Myocyte (in vitro differentiated cells): ENCODE data around the gene RARRES1. TPM values are rescaled to one million over a fixed set of nuclear protein-coding genes. Genes with fewer than 3 reads are reported as not detected.

Source experiments
- DNase-seq: peaks from one replicate; pipeline ENCODE4 v3.0.0-alpha.2; 2012; ENCODE audit warnings: low read depth
- total RNA-seq: library from RNA; depleted of rRNA; stranded (reverse); fragments of >200 nt; gene quantifications from 2 replicates; pipeline ENCODE4 v1.2.3, GENCODE V29; 2014

RARRES1 gene
- total RNA-seq, 1 donor from 2014 or later: not detected

DNA sequence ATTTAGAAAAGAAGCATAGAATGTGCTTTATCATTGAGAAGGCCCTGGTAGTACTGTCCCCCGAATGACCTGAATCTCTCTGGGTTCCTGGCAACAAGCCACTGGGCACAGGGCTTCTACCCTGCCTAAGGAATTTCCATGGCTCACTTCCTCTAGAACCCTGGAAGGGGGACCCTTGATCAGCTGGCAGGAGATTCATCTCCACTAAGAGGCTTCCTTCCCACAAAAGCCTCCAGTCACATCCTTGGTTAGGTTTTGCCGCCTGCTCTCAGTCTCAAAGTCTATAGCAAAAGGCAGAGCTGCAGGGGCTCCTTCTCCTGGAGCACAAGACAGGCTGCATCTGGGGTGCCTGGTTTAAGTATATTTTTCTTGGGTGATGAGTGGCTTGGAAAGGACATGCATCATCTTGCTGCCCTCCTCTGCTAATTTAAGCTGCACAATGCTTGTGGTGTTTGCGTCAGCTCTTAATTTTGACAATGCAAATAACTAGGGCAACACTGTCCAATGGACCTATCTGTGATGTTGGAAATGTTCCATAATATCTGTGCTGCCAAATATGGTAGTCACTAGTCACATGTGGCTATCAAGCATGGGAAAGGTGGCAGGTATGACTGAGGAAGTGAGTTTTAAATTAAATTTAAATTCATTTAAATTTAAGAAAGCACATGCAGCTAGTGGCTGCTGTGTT, 33.4 kb upstream of the RARRES1 start:
- DNase-seq: no peak

DNA sequence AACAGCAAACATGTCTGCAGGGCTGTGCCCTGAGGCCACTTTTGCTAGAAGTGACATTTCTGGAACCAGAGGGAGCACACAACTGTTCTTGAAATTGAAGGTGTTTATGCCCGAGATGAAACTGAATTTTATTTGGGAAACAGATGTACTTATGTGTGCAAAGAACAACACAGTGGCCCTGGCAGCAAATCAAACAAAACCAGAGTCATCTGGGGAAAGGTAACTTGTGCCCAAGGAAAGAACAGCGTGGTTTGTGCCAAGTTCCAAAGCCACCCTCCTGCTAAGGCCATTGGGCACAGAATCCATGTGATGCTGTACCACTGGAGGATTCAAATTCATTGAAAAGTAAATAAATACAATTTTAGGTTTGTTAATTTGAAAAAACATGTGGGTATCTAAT, 31.2 kb upstream of the RARRES1 start:
- no peak for DNase-seq

DNA sequence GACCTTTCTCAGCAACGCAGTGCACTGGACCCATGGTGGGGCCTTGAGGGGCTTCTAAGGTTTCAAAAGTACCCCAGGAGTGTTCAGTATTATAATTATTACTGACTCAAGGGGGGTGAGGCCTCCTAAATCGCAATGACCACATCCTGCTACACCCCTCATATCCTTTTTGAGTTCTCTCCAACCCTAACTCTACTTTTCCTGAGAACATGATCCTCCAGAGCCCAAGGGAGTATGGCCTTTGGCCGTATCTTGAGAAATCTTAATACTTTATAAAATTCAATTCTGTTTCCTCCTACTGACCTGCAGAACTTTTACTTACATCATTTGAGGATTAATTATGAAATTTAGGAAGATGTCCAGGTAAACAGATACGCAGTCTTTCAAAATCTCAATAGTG, 30.4 kb upstream of the RARRES1 start:
- DNase-seq: no peak

DNA sequence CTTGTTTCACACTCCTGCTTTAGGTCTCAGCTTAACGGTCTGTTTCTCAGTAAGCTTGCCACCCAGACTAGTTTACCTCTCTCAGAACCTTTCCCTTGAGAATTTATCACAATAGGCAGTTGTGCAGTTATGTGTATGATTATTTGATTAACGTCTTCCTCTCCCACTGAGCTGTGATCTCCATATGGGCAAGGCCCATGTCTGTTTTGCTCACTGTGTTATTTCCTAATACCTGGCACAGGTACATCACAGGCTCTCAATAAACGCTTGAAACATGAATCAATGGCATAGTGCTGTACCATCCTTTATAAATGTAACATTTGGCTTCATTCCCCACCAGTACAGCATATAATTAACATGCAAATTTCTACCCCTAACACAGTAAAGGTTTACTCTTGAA, 29.1 kb upstream of the RARRES1 start:
- no peak for DNase-seq

DNA sequence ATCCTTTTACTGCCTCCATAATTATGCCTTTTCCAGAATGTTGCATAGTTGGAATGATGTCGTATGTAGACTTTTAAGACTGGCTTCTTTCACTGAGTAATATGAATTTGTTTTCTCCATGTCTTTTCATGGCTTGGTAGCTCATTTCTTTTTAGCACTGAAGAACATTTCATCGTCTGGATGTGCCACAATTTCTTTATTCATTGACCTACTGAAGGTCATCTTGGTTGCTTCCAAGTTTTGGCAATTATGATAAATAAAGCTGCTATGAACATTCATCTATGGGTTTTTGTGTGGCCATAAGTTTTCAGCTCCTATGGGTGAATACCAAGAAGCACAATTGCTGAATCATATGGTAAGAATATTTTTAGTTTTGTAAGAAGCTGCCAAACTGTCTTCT, 23.2 kb upstream of the RARRES1 start:
- no peak for DNase-seq

DNA sequence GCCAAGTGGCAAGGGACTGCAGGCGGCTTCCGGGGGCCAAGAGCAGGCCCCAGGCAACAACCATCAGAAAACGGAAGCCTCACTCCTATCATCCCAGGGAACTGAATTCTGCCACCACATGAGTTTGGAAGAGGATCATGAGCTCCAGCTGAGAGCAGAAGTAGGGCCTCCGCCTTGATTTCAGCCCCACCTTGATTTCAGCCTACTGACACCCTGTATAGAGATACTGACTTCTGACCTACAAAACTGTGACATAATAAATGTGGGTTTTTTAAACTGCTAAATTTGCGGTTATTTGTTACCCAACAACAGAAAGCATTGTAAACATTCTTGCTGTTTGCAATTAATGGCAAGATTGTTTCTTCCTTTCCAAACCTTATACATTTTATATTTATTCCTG, 21.6 kb upstream of the RARRES1 start:
- DNase-seq: no peak

DNA sequence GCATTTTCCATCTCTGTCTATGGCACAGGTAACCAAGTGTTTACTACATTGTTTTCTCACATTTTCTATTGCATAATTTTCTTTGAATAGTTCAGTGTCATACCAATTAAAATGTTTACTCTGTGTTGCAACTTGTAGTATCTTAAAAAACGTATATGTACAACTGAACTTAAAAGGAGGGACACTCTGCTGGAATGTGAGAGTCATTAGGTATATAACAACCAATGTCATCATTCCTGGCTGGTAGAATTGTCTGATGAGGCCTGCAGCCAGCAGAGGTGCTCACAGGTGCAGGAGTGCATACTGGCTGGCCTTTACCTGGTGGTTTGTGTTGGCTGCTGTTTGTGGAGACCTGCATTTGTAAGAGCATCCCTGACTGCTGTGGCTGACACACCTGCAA, 19.1 kb upstream of the RARRES1 start:
- DNase-seq: no peak

DNA sequence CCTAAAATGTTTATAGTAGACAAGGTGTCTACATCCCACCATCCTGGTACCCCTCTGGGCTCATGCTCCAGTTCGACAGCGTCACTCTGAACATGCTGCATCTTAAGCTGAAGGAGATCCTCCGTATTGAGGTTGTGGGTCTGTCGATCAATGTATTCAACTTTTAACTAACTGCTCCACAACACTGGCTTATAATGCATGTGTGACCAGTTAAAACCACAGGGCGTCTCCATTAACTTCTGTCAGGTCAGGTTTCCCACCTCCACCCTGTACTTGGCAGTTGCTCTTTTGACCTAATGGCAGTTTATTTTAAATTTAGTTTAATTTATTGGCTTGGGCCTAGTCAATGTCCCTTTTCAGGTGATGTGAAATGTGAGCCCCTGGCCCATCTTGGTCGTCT, 17.8 kb upstream of the RARRES1 start:
- no peak for DNase-seq

DNA sequence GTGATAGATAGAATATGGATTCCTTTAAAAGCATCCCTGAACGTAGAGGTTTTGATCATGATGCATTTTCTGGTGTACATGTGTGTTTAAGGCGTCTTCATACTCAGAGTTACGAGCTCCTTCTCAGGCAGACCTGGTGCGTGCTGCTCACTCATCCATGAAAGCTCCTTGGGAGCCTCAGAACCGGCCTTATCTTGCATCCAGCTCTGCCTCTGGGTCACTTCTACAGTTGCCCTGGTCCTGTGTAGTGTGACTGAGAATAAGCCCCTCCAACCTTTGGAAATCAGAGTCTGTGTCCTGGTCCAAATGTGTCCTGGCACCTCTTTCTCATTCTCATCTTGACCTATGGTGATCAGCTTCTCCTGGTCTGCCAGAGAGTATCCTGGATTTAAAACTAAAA, 17.3 kb upstream of the RARRES1 start:
- no peak for DNase-seq

DNA sequence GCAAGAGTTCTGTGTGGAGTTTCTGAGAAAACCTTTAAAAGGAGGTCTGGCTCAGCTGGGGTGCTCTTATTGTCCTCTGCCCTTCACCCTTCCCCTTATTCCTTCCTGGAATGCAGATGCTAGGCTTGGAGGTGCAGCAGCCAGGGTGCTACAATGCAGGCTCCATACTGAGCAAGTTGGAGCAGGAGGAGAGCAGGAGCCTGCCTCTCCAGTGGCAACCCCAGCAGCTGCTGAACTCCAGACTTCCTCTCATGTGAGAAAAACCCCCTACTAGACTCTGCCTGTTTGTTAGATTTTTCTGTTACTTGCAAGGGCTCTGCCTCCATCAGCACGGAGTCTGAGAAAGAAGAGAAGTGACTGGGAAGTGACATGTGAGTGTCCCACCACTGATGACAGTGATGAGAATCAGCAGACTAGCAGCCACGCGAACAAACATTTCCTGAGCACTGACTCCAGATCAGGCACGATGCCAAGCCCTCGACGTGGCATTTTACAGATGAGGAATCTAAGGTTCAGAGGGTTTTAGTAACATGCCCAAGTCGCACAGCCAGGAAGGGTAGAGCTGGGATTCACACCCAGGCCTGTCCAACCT, 16.1 kb upstream of the RARRES1 start:
- DNase-seq: no peak

DNA sequence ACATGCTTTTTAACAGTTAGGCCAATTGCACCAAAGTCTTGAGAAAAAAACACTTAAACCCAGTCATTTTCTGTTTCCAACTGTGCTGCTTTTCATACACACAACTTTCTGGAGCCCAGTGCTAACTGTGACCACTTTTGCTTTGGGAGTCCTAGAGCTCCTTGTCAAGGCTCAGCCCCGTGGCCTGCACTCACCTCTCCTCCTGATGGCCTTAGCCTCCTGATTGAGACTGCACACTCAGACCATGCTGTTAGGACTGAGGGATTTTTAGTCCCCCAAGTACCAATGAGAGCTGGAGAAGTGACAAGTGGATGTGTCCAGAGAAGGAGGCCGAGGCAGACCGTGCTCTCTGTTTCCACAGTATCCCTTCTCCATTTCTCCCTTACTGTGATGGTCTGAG, 15.2 kb upstream of the RARRES1 start:
- DNase-seq: no peak

DNA sequence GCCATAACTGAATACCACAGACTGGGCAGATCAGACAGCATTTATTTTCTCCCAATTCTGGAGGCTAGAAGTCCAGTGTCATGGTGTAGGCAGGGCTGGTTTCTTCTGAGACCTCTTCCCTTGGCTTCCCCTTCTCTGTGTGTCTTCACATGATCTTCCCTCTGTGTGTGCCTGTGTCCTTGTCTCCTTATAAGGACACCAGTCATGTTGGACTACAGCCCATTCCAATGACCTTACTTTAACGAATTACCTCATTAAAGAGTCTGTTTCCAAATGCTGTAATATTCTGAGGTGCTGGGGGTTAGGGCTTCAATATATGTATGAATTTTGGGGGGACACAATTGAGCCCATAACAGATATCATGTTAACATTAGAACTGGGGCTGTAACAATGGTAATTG, 13.3 kb upstream of the RARRES1 start:
- DNase-seq: no peak

DNA sequence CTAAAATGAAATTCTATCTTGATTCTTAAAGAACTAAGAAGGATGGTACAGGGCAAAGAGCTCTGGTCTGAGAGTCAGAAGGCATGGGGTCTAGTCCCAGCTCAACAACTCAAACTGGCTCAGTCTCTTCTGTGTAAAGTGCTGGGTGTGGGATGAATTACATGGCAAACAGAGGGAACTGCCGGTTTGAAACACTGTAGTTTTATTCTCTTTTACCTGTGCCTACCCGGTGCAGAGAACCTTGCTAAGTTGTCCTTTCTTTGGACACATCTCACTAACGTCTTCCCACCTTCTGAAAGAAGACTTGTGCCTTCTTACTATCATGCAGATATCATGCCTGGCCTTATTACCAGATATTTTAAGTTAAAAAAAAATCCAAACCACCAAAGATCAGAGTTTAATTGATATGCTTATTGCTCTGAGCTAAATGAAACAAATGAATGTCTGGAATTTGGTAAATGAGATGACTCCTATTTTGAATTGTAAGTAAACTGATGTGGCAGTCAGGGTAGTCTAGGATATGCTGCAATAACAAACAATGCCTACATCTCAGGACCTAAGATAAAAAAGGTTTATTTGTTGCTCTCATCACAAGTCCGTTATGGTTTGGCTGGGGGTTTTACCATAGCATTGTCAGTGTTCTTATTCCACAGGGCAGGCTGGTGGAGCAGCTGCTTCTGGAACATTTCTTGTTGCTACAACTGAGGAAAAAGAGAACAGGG, 12.5 kb upstream of the RARRES1 start:
- no peak for DNase-seq

DNA sequence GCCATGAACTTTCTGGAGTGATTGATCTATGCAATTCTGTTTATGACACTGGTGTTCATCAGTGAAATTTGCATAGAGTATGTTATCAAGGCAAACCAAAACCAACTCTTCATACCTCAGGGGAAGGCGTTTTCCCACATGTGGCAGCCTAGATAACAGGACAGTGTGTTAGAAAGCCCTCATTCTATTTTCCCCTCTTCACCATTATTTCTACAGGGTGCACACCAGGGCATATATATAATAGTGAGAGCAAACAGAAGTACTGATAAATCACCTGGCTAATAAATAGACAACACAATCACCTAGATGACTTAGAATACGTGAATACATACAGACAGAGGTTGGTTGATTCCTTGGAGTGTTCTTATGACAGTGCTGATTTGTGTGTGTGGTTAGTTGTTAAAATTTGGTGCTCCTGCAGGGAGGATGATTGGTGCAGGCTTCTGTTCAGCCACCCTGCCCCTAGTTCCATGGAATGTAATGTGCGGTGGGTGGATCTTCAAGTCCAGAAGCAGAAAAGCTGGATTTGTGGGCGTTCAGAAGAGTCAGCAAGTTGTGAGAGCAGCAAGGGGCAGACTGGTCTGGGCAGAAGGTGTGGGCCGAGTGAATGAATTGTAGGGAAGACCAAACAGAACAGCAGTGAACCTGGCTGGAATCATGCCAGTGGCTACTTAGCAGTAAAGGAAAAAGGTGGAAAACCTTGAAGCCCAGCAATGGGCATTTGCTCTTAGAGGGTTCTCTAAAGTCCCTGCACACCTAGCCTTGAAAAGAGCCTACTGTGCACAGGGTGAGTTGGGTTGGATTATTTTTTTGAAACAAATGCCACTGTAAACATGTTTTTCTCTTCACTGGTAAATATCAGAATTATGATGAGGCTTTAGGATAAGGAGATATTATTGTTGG, 11.7 kb upstream of the RARRES1 start:
- no peak for DNase-seq

DNA sequence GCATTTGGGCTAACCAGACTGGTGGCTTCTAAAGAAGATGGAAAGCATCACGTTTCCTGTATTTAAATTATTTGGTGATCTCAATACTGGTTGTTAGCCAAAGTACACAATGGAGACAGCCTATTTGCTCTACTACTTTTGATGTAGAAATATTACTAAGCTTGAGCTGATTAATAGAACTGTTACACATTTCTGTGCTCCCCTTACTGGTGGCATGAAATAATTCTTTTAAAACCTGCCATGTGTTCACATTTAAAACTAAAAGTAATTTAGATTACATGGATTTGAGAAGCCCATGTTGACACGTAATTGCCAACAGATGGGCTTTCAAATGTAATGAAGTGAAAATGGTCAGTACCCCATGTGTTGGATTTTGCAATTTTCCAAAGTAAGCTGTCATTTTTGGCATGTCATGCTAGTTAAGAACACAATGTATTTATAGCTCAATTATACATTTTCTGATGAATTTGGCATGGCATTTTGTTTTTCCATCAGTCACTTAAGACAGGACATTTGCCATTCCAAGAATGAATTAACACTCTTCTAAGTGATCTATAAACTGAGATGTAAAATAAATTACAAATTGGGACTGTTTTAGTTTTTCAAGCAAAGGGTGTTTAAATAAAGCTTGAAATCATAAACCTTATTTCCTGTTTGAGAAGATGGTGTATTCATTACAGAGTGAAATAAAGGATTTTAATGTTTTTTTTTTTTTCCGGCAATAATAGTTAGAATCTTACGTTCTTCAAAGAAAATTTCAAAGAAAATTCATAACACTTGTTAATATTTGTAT, 10.8 kb upstream of the RARRES1 start:
- no peak for DNase-seq

DNA sequence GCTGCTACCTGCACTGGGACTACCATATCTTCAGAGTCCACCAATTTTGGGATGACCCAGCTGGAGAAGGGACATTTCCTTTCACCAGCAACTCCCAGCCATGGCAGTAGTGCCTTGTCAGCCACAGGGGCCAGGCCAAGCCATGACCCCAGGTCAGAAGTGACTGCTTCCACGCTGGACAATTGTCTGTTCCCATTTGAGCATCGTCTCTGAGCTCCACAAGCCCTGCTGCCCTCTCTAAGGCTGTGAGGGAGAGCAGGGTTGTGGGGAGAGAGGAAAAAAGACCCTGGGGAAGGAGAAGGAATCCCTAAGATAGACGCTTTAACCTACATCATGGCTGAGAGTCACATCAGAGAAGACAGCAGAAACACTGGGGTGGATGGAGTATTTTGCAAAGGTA, 7.4 kb upstream of the RARRES1 start:
- no peak for DNase-seq

DNA sequence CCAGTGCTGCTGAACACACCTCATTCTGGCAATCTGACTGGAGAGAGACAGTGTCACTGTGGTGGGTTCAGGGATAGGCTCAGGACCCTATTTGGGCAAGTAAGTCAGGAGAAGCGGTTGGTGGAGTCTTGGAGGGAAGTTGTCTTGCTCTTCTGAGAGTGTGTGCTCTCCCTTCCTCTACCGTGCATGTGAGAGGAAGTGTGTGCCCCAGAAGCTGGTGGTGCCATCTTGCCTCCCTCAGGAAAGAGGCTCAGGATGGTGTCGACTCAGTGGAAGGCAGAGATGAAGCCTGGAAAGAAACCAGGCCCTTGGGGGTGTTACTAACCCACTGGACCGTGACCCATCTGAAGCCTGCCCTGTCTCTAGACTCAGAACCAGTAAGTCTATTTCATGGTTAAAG, 6.8 kb upstream of the RARRES1 start:
- DNase-seq: no peak

DNA sequence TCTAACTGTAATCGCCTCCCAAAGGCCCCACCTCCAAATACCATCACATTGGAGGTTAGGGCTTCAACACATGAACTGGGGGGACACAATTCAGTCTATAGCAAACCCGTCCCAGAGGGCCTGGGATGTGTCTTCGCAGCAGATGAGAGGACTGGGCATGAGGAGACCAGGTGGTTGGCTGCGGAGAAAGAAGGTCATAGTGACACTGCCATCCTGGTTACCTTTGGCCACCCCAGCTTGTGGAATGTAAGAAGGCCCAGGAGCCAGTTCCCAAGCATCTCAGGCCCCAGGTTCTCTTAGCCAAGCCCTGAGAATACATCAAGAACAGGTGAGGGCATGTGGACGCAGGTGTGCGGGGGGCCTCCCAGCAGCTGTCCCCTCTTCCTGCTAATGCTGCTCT, 6.4 kb upstream of the RARRES1 start:
- no peak for DNase-seq

DNA sequence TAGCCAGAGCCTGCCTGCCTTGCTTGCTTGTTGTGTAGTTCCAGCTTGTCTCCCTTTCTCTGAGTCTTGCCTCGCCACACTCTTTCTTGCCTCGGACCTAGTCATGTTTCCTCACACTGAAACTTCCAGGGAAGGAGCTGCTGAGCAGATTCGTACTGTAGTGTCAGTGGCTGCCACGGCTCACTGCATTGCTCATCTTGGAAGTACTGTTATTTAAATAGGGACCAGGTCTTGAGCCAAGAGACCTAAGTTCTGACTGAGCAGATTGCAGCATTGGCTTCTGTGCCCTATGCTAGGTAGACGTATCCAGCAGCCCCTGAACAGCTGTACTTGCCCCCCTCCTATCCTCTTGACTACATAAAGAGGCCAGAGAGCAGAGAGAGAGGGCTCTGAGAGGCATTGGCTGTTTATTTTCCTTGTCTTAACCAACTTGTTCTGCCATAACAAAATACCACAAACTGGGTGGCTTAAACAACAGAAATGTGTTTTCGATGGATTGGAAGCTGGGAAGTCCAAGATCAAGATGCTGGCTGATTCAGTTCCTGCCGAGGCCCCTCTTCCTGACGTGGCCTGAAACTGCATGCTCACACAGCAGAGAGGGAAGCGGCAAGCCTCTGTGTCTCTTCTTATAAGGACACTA, 5.8 kb upstream of the RARRES1 start:
- DNase-seq: no peak

DNA sequence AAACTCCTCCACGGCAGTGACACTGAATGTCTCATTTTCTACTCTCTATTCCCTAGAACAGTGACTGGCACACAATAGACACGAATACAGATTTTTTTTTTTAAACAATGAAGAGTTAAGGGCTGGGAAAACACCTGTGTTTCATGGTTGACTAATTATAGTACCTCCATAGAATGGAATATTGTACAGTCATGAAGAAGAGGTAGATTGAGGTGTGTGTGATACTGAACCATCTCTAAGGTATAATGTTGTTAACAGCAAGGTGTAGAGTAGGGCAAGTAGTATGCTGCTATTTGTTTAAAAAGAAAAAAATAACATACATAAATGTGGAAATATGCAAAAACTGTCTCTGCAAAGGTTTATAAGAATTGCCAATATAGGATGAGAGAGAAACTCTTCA, 5.2 kb upstream of the RARRES1 start:
- no peak for DNase-seq
